ENCODE data around the gene LMX1B. TPM values are rescaled to one million over a fixed set of nuclear protein-coding genes. Genes with fewer than 3 reads are reported as not detected.

Gene LMX1B
- total RNA-seq, 1 donor from 2014 or later = 0.21 TPM

DNA sequence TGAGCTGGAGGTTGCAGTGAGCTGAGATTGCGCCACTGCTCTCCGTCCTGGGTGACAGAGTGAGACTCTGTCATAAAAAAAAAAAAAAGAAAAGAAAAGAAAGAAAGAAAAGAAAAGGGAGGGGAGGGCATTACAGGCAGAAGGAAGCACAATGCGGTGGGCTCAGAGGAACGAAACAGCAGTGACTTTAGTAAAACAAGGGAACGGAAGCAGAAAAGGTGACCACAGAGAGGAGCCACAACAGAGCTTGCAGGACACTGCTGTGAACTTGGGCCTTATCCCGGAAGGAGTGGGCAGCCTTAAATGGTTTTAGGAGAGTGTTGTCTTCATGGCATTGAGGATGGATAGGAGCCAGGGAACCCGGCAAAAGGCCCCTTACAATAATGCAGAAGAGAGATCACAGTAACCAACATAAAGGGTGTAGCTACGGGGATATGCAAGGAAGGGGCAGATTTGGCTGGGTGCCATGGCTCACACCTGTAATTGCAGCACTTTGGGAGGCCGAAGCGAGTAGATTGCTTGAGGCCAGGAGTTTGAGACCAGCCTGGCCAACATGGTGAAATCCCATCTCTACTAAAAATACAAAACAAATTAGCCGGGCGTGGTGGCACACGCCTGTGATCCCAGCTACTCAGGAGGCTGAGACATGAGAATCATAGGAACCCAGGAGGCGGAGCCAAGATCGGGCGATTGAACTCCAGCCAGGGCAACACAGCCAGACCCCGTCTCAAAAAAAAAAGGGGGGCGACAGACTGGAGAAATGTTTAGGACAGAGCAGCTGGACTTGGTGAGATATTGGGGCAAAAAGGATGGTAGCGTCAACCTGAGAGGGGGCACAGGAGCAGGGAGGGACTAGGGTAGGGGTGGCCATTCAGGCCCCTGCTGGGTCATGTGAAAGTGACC, 107.2 kb downstream of the LMX1B start:
- ATAC-seq (no peak), DNase-seq (no peak)
- Histone ChIP-seq H3K27ac (no peak overlapping the region), H3K4me1 (peaks cover 38% of the 10 kb centered on the region), H3K36me3 (no peaks in the 10 kb centered on the region), H3K4me3 (no peak overlapping the region), H3K27me3 (ENCODE audit: low read depth) (peaks cover 21% of the 10 kb centered on the region), H3K9me3 (no peaks in the 10 kb centered on the region)
- intact Hi-C loops (cut with DNase I) = no loop called here
- no peak for TF ChIP-seq CTCF (IDR thresholded peaks at IDR 0.05)

DNA sequence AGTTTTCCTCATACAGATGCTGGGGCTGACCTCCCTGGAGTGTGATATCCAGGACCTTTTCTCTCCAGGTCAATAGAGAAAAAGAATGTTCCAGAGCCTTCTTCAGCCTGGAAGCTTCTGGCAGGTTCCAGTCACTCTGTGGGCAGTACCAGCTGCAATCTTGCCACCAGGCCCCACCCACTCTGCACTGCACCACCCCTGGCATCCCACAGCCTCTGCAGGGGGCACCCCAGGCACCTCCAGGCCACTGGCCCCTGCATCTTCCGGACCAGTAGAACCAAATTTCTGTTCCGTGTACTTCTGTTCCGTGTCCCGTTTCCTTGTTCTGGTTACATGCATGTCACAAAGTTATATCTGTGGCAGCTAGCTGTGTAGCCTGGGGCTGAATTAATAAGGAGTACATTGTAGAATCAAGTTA, 107.8 kb downstream of the LMX1B start:
- Histone ChIP-seq H3K4me1 (peaks cover 38% of the 10 kb centered on the region), H3K4me3 (no peak overlapping the region), H3K27me3 (ENCODE audit: low read depth) (peaks cover 21% of the 10 kb centered on the region), H3K9me3 (no peaks in the 10 kb centered on the region), H3K27ac (no peak overlapping the region), H3K36me3 (no peaks in the 10 kb centered on the region)
- ATAC-seq (no peak), DNase-seq (no peak)
- TF ChIP-seq CTCF (IDR thresholded peaks at IDR 0.05) = no peak
- intact Hi-C loops (cut with DNase I) = no loop called here

GRCh38 chr9:126722252-126722921, 108.7 kb downstream of the LMX1B start:
- Histone ChIP-seq H3K27me3 (ENCODE audit: low read depth) (peaks cover 20% of the 10 kb centered on the region), H3K9me3 (no peaks in the 10 kb centered on the region), H3K27ac (peak overlapping the region; percentile 90), H3K4me3 (peak overlapping the region; percentile 73), H3K4me1 (peaks cover 38% of the 10 kb centered on the region), H3K36me3 (no peaks in the 10 kb centered on the region)
- ATAC-seq (peak; percentile 96), DNase-seq (peak; percentile 92)
- no peak for TF ChIP-seq CTCF (IDR thresholded peaks at IDR 0.05)
- intact Hi-C loops (cut with DNase I) = no loop called here

- no peaks in the 10 kb centered on the region for H3K36me3 ChIP-seq
- peak overlapping the region; percentile 73 for H3K4me3 ChIP-seq
- no peaks in the 10 kb centered on the region for H3K9me3 ChIP-seq
- DNase-seq = peak; percentile 68
- peak; percentile 63 to 65 for ATAC-seq
- intact Hi-C loops (cut with DNase I) = no loop called here
- H3K27me3 ChIP-seq (ENCODE audit: low read depth) = peaks cover 17% of the 10 kb centered on the region
- peak overlapping the region; percentile 90 for H3K27ac ChIP-seq
- no peak for TF ChIP-seq CTCF (IDR thresholded peaks at IDR 0.05)
- H3K4me1 ChIP-seq = peaks cover 38% of the 10 kb centered on the region
Observed at GRCh38 chr9:126722922-126723806, 109.4 kb downstream of the LMX1B start.

DNA sequence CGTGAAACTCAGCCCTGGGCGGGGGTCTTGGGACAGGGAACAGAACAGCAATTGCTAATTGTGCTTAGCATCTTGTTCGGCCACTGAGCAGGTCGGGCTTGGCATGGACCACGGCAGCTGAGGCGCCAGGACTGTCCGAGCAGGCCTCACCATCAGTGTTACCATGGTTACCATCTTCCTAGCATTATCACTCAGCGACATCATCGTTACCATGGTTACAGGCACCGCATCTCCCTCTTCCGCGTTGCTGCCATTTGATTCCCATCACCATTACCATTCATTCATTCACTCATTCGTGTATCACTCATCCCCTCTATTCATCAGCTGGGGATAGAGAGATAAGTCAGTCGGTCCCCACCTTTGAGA, 110.1 kb downstream of the LMX1B start:
- H3K27ac ChIP-seq = no peak overlapping the region
- ATAC-seq (no peak), DNase-seq (no peak)
- no peaks in the 10 kb centered on the region for H3K36me3 ChIP-seq
- peaks cover 38% of the 10 kb centered on the region for H3K4me1 ChIP-seq
- H3K9me3 ChIP-seq = no peaks in the 10 kb centered on the region
- TF ChIP-seq CTCF (IDR thresholded peaks at IDR 0.05) = no peak
- H3K27me3 ChIP-seq (ENCODE audit: low read depth) = peaks cover 17% of the 10 kb centered on the region
- intact Hi-C loops (cut with DNase I) = no loop called here
- peak overlapping the region; percentile 73 for H3K4me3 ChIP-seq
